Measurements from ENCODE around the gene CACNG6.
"Not testable (repeated sequence)": the region's sequence is repeated elsewhere in the genome, so short reads cannot be mapped to it uniquely, and the experiment has no call there.

Gene CACNG6

GRCh38 chr19:54002495-54003315 is 11.3 kb downstream of the CACNG6 start:
- no peak for DNase-seq

GRCh38 chr19:54009440-54009839 is 18.0 kb downstream of the CACNG6 start:
- no peak for DNase-seq

GRCh38 chr19:54010474-54010873 is 19.0 kb downstream of the CACNG6 start:
- DNase-seq: no peak

GRCh38 chr19:54011507-54012211 is 20.2 kb downstream of the CACNG6 start:
- DNase-seq: no peak

GRCh38 chr19:54013866-54014265 is 22.4 kb downstream of the CACNG6 start:
- no peak for DNase-seq

- peak; percentile 69 for DNase-seq
Measured at GRCh38 chr19:54014920-54015560, 23.6 kb downstream of the CACNG6 start.

GRCh38 chr19:54017261-54017660 is 25.8 kb downstream of the CACNG6 start:
- DNase-seq: peak; percentile 16

GRCh38 chr19:54021363-54021762 is 29.9 kb downstream of the CACNG6 start:
- no peak for DNase-seq

- no peak for DNase-seq
Measured at GRCh38 chr19:54021932-54022331, 30.5 kb downstream of the CACNG6 start.

- DNase-seq: no peak
Measured at GRCh38 chr19:54023191-54023590, 31.8 kb downstream of the CACNG6 start.

GRCh38 chr19:54024660-54025059 is 33.2 kb downstream of the CACNG6 start:
- DNase-seq: no peak

- no peak for DNase-seq
Measured at GRCh38 chr19:54026656-54027055, 35.2 kb downstream of the CACNG6 start.

- no peak for DNase-seq
Measured at GRCh38 chr19:54029301-54029700, 37.9 kb downstream of the CACNG6 start.

GRCh38 chr19:54029930-54030490 is 38.6 kb downstream of the CACNG6 start:
- peak; percentile 78 for DNase-seq

GRCh38 chr19:54030895-54031586 is 39.6 kb downstream of the CACNG6 start:
- no peak for DNase-seq

- DNase-seq: no peak
Measured at GRCh38 chr19:54035215-54036178, 44.1 kb downstream of the CACNG6 start.

- DNase-seq: not testable (repeated sequence)
Measured at GRCh38 chr19:54036542-54036941, 45.1 kb downstream of the CACNG6 start.

- DNase-seq: no peak
Measured at GRCh38 chr19:54040003-54040402, 48.6 kb downstream of the CACNG6 start.

GRCh38 chr19:54041969-54042606 is 50.7 kb downstream of the CACNG6 start:
- no peak for DNase-seq

- DNase-seq: no peak
Measured at GRCh38 chr19:54042989-54043388, 51.6 kb downstream of the CACNG6 start.

- no peak for DNase-seq
Measured at GRCh38 chr19:54045771-54046170, 54.3 kb downstream of the CACNG6 start.

Data from NCI-H69 (cell line).